Endometrial microvascular endothelial cells (primary cell): Measurements from ENCODE around the gene SMYD3. TPM values are rescaled to one million over a fixed set of nuclear protein-coding genes. Genes with fewer than 3 reads are reported as not detected.
"Not testable (repeated sequence)": the region's sequence is repeated elsewhere in the genome, so short reads cannot be mapped to it uniquely, and the experiment has no call there.

Experiments
- in situ Hi-C: cut with HindIII; loops from 2 replicates; pipeline ENCODE4 v1.10.0; 2017; ENCODE audit warnings: low sequenced_read_pairs, low pct_unique_long_range_greater_than_20kb; ENCODE audit errors: inconsistent ontology term
- total RNA-seq: library from RNA; depleted of rRNA; stranded (reverse); fragments of >200 nt; gene quantifications from one replicate; pipeline ENCODE4 v1.2.3, GENCODE V29; 2015; ENCODE audit errors: inconsistent ontology term

SMYD3 gene
- total RNA-seq, 1 donor from 2014 or later: 16.6 TPM

DNA sequence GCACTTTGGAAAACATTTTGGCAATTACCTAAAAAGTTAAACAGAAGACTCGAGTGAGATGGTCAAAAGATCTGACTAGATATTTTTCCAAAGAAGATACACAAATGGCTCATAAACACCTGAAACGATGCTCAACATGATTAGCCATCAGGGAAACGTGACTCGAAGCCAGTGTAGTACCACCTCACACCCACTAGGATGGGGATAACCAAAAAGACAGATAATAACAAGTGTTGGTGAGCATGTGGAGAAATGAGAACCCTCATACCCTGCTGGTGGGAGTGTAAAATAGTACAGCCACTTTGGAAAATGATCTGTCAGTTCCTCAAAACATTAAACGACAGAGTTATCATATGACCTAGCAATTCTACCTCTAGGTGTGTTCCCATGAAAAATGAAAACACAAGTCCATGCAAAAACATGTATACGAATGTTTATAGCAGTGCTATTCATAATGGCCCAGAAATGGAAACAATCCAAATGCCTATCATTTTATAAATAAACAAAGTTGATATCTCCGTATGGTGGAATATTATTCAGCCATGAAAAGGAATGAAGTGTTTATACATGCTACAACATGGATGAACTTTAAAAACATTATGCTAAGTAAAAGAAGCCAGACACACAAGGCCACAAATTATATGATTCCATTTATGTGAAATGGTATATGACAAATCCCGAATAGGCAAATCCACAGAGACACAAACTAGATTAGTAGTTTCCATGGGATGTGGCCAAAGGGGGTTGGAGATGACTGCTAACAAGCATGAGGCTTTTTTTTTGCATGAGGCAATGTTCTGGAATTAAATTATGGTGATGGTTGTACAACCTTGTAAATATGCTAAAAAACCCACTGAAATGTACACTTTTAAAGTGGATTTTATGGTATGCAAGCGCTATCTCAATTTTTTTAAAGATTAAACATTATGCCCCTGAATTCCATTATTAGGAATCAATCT lies 727.0 kb downstream of the SMYD3 start:
- in situ Hi-C loops: no loop called here

DNA sequence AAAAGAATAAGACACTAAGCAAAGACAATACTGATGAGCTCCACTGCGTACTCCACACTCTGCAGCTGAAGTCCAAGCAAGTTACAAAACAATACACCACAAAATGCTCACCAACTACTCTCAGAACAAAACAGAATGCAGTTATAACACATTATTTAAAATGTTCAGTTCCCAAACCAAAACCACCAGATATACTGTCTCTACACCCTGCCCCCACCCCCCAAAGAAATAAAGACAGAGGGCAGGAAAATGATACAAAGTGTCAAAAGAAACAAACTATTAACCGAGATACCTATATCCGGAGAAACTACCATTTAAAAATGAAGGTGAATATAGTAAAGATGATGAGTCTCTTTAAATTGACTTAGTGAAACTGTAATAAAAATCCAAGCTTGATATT lies 729.3 kb downstream of the SMYD3 start:
- in situ Hi-C loops: no loop called here

DNA sequence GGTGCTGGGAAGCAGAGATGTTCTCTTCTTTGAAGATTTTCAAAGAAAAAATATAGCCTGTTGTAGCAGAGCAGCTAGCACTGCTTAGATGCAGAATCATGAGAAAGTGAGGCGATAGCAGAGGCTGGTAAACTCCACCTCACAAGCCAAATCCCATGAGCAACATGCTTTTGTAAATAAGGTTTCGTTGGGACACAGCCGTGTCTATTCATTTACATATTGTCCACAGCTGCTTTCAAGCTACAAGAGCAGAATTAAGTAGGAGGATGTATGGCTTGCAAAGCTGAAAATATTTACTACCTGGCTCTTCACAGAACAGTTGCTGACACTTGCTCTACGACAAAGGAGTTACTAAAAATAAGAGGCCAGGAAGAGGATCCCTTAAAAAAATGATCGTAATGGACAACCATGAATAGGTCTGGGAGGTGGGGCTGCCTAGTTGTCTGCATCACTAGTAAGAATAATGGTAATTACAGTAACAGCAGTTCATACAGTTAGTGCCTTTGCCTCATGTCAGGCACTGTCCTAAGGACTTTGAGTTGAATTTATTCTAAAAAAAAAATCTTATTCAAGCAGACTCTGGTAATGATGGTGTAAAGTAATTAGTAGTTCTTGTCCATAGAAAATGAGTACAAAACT lies 730.3 kb downstream of the SMYD3 start:
- in situ Hi-C loops: no loop called here

DNA sequence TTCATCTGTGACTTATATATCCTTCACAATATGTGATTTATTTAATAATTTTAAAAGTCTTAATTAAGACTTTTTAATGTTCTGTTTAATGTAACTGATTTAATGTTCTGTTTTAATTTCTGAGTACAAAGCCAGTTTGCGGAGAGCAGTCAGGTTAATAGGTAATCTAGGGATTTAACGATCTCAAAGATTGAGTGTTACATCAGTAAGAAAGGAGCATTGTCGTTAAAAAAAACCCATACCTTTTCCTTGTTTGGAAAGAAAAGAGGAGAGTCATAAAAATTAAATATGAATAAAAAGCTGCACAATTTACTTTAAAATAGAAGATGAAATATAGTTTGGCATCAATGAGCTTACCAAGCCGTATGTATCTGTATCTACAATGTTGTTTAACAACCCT lies 730.9 kb downstream of the SMYD3 start:
- in situ Hi-C loops: no loop called here

DNA sequence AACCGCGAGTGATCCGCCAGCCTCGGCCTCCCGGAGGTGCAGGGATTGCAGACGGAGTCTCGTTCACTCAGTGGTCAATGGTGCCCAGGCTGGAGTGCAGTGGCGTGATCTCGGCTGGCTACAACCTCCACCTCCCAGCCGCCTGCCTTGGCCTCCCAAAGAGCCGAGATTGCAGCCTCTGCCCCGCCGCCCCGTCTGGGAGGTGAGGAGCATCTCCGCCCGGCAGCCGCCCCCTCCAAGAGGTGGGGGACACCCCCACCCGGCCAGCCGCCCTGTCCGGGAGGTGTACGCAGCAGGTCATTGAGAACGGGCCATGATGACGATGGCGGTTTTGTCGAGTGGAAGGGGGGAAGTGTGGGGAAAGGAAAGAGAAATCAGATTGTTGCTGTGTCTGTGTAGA lies 732.1 kb downstream of the SMYD3 start:
- in situ Hi-C loops: not testable (repeated sequence)

DNA sequence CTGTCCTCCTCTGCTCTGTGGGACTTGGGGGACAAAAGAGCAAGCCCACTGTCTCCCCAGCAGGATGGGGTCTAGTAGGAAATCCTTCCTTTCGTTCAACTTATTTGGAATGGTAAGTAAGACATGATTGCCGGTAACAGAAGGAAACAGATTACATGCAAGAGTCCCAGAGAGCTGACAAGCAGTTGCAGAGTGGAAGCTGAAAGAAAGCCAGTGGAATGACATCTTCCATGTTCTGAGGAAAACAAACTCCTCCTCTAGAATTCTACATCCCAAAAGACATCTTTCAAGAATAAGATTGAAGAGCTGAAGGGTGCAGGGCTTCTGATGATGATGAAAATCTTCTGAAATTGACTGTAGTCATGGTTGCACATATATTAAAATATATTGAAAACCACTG lies 732.9 kb downstream of the SMYD3 start:
- in situ Hi-C loops: no loop called here

DNA sequence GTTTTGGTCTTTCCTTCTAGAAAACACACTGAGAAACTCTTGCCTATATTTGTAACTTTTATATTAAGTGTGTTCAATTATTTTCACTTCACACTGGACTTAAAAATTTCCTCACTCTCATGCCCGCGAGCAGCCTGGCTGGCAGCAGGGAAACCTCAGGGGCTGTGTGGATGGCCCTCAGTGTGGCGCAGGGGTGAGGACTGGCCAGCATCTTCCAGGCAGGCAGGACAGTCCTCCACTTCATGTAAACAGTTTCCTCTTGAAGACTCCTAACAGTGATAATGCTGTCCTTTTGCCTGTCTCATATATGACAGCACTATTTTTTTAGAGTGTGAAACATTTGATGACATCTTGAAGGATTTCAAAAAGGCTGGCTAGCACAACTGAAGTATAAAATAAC lies 733.7 kb downstream of the SMYD3 start:
- in situ Hi-C loops: no loop called here

DNA sequence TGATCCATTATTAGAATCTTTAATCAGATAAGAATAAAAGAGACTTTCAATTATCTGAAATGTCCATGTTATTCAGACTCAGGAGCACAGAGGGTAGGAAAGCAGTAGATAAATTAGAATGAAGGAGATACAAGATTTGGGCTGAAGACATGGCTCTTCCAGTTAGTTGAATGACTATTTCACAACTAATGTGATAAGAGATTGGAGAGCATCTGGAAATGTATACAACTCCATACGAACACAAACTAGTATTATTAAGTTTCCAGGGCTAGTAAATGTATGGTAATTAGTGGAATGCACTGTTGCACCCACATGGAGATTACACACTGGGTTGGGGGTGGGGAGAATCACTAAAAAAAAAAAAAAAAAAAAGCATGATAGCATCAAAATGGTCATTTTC lies 734.3 kb downstream of the SMYD3 start:
- in situ Hi-C loops: no loop called here

DNA sequence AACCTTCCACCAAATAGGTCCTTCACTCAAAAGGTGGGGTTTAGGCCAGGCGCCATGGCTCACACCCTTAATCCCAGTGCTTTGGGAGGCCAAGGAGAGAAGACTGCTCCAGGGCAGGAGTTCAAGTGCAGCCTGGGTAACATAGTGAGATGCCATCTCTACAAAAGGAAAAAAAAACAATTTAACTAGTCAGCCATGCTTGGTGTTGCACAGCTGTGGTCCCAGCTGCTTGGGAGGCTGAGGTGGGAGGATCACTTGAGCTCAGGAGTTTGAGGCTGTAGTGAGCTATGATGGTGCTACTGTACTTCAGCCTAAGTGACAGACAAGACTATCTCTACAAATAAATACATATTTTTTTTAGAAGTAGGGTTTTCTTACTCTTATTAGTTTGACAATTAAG lies 734.8 kb downstream of the SMYD3 start:
- in situ Hi-C loops: no loop called here

DNA sequence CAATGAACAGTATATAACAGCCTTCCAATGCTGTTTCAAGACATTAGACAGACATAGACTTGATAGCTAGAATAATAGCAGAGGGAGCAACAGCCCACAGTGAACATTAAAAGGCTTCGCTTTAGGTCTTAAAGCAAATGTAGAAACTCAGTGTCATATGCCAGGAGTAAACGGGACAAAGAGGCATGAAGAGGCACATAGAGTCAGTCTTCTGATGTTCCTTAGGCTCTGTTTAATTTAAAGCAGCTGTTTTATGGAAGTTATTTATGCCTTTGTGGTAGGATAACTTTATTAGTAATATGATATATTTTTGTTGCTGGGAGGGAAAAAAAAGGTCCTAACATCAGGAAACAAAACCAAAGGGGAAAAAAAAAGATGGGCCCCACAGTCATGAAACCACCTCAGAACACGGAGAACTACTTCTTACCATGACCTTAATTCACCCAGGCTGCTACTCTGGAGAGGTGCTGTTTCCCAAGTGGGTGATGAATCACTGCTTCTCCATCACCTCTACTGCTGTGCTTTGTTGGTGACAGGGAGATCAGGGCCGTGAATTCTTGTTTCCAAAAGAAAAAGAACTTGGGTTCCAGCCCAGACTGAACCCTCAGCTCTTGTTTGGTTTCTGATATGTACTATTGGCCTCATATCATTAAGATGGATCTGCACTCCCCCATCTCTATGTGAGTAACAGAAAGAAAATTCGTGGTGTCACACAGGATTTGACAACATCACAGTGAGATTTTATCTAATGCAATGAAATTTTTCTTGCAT lies 735.4 kb downstream of the SMYD3 start:
- in situ Hi-C loops: no loop called here

DNA sequence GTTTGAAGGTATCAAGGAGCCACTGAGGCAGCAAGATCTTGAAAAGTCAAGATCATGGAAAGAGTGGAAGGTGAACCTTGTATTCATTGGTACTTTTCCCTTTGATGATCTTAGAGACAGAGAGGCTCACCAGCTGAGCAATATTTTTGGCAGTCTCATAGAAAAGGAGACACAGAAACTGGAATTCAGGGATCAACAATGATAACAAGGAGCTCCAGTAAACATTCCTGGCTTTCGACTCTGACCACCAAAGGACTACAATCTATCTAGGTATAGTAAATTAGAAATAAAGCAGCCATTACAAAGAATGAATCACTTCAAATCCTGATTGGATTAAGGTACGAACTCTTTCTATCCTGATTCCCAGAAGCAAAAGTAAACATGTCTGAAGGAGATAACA lies 736.9 kb downstream of the SMYD3 start:
- in situ Hi-C loops: no loop called here

DNA sequence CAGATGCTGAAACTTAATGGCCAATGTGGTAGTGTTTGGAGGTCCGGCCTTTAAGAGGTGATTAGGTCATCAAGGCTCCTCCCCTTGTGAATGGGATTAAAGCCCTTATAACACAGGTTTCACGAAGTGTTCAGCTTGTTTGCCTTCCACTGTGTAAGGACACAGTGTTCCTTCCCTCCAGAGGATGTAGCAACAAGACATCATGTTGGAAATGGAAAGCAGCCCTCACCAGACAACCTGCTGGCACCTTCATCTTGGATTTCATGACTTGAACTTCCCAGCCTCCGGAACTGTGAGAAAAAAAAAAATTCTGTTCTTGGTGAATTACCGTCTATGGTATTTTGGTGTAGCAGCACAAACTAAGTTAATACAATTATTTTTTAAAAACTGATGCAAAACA lies 738.5 kb downstream of the SMYD3 start:
- in situ Hi-C loops: no loop called here

DNA sequence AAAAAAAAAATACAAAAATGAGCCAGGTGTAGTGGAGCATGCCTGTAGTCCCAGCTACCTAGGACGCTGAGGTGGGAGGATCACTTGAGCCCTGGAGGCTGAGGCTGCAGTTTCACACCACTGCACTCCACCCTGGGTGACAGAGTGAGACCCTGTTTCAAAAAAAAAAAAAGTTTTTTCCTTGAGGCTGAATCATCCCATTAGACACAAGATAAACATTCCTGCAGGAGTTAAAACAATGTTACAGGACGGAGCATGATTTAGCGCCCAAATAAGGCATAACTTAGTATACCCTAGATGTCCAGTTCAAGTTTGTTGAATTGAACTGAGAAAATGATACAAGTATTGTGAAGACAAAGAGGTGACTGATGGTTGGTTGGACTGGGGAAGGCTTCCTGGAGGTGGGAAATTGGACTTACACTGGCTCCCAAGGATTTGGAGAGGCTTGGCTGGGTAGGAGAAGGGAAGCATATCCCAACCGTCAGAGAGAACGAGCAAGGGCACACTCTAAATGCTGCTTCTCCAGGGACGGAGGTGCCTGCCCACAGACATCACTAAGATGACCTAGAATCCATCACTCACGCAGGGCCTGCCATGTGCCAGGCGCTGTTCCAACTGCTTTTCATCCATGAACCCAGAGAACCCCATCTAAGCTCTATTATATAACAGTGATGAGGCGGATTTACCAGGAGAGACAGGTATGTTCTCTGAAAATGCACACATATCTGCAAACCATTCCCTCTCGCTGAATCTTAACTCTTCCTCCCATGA lies 741.7 kb downstream of the SMYD3 start:
- in situ Hi-C loops: no loop called here

DNA sequence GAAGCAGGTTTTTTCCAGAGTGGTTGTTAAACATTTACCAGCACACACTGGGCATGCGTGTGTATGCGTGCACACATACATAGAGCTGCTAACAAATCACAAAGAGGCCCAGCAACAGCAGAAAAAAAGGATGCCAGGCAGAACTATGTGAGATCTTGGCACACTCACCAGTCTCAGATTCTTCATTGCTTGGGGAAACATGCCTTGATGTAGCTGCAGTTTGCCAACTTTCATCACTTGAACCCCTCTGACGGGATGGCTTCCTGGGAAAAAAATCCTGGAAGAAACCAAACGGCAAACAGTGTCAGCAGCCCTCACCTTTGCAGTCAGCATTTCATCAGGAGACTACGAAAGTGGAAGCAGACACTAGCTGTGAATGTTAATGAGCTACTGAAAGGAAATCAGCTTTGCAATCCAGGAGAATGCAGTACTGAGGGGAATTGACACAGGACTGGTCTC lies 743.2 kb downstream of the SMYD3 start:
- in situ Hi-C loops: no loop called here

DNA sequence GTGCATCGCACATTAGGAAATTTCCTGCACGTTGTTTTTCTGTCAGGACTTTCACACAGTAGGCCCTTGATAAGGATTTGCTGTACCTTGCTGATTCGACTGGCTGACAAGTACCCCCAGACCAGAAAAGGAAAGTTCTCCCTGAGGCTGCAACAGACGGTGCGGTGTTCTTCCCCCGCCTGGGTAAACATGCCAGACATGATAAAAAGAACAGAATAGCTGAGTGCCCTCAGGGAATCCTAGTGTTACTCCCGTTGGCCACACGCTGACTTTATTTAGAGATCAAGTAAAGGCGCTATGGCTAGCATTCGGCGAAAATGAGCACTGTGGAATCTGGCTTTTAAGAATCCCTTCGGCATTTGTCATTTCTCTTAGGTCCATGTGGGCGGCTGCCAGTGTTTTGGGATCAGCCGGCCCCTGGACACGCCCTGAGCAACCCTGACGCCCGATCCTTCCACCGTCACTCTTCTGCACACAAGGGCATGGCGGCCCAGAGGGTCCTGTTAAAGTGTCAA lies 744.6 kb downstream of the SMYD3 start:
- in situ Hi-C loops: no loop called here

DNA sequence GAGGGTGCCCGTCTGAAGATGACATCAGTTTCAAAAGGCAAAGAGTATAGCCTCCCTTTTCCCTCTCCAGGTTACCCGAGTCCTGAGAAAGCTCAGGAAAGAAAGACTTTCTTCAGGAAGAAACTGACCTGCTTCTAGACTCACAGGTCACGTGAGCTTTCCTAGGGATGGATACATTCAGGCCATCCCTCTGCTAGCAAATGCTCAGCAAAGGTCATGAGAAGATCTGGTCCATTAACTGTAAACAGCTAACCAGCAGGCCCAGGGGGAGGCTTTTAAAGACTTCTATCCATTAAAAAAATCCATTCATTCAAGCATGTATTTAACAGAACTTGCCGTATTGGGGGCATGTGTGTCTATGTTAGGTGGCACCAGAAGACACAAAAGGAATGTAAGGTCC lies 746.8 kb downstream of the SMYD3 start:
- in situ Hi-C loops: no loop called here

DNA sequence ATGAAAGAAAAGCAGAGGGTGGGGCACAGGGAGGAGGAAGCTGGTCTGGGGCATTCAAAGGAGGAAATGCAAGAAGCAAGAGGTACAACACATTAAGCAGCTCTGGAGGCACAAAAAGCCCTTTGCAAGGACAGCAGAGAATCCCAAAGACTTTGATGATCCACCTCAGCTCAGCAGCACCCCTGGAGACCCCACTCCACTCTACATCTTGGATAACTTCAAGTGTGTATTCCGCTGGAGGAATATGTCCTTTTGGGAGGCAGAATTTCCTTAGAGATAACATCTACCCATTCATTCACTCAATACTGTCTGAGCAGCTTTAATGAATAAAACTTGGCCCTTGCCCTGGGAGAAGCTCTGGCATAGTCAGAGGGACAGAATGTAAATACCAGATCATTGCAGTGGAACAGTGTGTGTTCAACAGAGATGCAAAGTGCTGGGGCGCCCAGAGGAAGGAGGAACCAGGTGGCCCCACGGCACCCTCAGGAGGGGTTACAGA lies 752.6 kb downstream of the SMYD3 start:
- in situ Hi-C loops: no loop called here

DNA sequence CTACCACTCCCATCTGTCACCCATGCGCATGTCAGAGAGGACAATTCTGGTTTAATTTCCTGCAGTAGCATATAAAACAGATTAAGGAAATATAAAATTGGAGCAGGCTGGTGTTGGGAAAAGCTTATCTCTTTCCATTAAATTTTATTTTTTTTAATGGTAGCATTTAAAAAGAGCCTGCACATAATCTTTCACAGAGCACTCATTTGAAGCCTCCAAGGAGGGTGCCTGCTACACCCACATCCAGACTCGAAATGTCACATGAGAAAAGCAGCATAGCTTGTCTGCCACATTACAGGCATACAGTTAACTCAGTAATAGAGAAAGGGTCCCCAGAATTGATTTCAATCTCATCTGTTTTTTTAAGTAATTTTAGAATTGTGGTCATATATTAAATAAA lies 753.3 kb downstream of the SMYD3 start:
- in situ Hi-C loops: no loop called here
